GM12891 (cell line): ENCODE data around the gene ZDHHC8.

ENCODE experiments used
- POLR2A ChIP-seq: IDR thresholded peaks from 2 replicates; pipeline ENCODE4 v1.6.1; 2011; ENCODE audit warnings: low read depth, low read length, control low read depth
- POLR2AphosphoS5 ChIP-seq: IDR thresholded peaks from 2 replicates; pipeline ENCODE4 v1.6.1; 2011; ENCODE audit warnings: low read depth, low read length, control low read depth
- SPI1 ChIP-seq: IDR thresholded peaks from 2 replicates; pipeline ENCODE4 v1.6.1; 2011; ENCODE audit warnings: low read depth, low read length, control low read depth
- TAF1 ChIP-seq: IDR thresholded peaks from 2 replicates; pipeline ENCODE4 v1.6.1; 2011; ENCODE audit warnings: low read depth, low read length, control low read depth

DNA sequence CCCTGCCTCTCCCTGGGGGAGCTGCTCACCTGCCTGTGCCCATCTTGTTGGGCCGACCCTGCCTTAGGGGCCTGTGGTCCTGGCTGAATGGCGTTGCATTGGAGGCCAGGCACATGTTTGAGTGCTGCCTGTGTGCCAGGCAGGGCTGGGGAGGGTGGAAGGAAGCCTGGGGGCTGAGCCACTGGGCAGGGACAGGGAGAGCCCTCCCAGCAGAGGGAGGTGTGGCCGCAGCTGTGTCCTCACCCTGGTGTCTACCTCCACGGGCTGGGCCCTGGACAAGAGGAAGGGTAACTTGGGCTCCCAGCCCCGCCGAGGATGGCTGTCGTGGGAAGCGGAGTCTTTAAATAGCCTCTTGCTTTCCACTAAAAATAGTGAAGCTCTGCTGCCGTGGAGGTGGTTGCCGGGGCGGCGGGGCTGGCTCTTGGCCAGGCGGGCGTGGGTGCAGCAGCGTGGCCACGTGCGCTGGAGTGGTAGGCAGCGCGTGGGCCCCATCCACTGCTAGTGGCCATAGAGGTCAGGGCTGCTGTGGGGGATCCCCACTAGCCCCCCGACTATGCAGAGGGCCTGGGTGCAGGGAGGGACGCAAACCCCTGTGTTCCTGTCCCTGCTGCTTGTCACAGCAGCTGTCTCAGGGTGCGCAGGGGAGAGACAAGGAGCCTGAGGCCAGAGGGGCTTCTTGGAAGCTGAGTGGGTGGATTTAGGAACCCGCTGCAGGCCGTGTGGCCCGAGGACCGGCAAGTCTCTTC is 6.2 kb downstream of the ZDHHC8 start:
- TF ChIP-seq POLR2A (no peak), POLR2AphosphoS5 (no peak), TAF1 (no peak), SPI1 (no peak)
